Stimulated activated CD4-positive, alpha-beta T cell treated with anti-CD3 and anti-CD28 coated beads, Interleukin-2, amount 100 ng/mL, for 4 hours (primary cell): Measurements from ENCODE around the gene TRANK1.
A peak's percentile ranks its signal among the peaks of the same experiment; 100 is the strongest.
"Not testable (repeated sequence)": the region's sequence is repeated elsewhere in the genome, so short reads cannot be mapped to it uniquely, and the experiment has no call there.

Source experiments
- DNase-seq: peaks from one replicate; pipeline ENCODE4 v3.0.0-alpha.2; 2020; ENCODE audit warnings: low read depth

TRANK1 gene

DNA sequence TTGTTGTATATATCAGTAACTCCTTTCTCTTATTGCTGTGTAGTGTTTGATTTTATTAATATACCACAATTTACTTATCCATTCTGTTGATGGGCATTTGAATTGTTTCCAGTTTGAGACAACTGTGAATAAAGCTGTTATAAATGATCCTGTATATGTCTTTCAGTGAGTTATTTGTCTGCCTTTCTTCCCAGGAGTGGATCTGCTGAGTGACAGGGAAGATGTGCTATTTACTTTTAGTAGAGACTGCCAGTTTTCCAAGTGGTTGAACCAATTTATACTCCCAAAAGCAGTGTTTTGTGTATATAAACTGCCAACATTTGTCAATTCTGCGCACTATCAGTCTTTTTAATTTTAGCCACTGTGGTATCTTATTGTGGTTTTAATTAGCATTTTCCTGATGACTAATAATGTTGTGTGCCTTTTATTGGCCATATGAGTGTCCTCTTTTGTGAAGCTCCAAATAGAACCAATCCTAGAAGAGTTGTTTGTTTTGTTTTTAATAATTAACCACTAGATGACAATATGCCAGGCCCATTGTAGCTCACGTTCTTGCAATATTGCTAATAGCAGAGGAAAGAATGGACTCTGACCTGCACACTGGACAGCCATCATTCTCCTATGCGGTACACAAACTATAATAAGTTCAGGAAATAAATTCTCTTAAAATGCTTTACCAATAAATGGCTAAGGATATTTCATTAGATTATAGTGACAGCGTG is 25.3 kb downstream of the TRANK1 start:
- DNase-seq: no peak

DNA sequence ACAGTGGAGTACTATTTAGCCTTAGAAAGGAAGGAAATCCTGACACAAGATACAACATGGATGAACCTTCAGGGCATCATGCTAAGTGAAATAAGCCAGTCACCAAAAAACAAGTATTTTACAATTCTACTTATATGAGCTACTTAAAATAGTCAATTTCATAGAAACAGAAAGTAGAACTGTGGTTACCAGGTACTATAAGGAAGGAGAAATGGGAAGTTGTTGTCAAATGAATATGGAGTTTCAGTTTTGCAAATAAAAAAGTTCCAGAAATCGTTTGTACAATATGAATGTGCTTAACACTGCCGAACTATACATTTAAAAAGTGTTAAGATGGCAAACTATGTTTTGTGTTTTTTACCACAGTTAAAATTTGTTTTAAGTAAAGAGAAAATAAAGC is 26.8 kb downstream of the TRANK1 start:
- no peak for DNase-seq

- peak; percentile 22 for DNase-seq
Observed at GRCh38 chr3:36911990-36912804, 32.7 kb downstream of the TRANK1 start.

DNA sequence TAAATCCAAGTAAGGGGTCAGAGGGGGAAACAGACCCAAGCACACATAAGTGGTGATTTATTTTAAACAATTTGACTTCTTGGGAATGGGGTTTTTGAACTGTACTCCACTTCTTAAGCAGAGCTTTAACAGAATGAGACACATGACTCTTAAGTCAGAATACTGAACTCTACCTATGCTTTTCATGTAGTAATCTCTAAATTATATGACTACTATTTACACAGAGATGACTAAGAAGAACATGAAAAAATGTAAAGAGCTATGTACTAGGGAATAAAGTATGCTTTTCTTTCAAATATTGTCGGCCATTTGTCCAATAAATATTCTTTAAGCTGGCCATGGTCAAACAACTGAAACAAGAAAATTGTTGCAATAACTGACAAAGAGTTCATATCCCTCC is 35.2 kb downstream of the TRANK1 start:
- DNase-seq: no peak

- no peak for DNase-seq
Observed at GRCh38 chr3:36909181-36909580, 35.7 kb downstream of the TRANK1 start.

GRCh38 chr3:36908647-36909180 is 36.1 kb downstream of the TRANK1 start:
- DNase-seq: no peak

- peak; percentile 46 for DNase-seq
Observed at GRCh38 chr3:36907911-36908646, 36.8 kb downstream of the TRANK1 start.

- no peak for DNase-seq
Observed at GRCh38 chr3:36906504-36907149, 38.2 kb downstream of the TRANK1 start.

GRCh38 chr3:36905545-36905944 is 39.3 kb downstream of the TRANK1 start:
- no peak for DNase-seq

DNA sequence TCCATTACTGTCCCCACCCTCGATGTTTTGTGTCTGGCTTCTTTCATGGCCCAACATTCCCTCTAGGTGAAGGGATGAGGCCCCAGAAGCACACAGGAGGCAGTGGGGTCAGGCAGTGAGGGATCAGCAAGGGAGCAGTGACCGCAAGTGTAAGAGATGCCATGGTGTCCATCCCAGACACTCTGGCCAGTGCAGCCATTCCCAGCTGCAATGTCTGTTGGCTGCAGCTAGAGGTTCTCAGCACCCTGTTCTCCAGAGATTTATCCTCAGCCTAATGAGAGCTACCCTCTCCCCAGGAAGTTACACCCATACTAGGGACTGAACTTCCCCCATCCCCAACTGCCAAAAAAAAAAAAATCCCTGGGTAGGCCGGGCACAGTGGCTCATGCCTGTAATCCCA is 40.2 kb downstream of the TRANK1 start:
- no peak for DNase-seq

DNA sequence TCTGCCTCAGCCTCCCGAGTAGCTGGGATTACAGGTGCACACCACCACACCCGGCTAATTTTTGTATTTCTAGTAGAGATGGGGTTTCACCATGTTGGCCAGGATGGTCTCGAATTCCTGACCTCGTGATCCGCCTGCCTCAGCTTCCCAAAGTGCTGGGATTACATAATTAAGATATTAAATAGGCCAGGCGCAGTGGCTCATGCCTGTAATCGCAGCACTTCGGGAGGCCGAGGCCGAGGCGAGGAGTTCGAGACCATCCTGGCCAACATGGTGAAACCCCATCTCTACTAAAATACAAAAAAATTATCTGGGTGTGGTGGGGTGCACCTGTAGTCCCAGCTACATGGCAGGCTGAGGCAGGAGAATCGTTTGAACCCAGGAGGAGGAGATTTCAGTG is 40.8 kb downstream of the TRANK1 start:
- not testable (repeated sequence) for DNase-seq

DNA sequence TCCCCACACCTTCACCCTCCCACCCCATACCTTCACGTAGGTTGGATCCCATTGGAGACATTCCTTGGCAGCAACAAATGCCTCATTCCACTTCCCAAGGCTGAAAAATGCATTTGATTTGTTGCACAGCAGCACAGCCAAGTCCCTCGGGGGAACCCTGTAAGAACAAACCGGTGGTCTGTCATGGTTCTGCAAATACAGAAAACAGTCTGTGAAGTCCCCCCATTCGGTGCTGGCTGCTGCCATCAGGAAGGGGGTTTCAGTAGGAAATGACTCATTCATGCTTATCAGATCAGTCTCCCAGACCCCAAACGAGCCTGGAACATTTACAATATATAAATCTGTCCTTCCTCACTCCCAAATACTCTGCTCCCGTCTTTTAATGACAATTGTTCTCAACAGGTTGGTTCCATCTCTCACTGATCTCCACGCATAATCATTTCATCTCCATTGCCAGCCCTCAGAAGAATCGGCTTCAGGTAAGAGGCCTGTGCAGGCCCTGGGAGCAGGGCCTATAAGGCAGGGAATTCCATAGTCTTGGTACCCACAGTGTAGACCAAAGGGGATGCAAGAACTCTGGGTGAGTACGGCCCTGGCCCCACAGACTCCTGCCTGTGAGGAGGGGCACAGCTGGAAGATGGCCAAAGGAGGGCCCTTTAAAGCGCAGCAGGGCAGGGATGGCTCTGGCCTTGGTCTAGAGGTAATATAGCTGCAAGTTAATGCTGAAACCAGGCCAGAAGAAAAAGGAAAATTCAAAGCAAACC is 41.6 kb downstream of the TRANK1 start:
- no peak for DNase-seq

DNA sequence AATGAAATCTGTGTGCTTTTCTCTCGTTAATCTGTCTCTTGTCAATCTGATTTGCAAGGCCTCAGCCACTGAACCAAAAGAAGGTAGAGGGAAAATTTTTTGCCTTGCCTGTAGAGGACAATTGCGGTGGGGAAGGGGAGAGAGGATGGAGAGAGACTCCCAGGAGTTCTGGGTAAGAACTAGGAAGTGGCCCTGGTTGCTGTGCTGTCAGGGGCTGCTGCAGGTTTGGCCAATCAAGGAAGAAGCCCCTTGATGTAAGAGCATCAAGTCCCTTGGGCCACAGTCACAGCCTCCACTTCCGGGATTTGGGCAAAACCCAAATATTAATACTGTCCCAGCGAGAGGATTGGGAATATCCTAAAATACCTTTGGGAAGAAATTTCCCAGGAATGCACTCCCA is 43.3 kb downstream of the TRANK1 start:
- DNase-seq: no peak

DNA sequence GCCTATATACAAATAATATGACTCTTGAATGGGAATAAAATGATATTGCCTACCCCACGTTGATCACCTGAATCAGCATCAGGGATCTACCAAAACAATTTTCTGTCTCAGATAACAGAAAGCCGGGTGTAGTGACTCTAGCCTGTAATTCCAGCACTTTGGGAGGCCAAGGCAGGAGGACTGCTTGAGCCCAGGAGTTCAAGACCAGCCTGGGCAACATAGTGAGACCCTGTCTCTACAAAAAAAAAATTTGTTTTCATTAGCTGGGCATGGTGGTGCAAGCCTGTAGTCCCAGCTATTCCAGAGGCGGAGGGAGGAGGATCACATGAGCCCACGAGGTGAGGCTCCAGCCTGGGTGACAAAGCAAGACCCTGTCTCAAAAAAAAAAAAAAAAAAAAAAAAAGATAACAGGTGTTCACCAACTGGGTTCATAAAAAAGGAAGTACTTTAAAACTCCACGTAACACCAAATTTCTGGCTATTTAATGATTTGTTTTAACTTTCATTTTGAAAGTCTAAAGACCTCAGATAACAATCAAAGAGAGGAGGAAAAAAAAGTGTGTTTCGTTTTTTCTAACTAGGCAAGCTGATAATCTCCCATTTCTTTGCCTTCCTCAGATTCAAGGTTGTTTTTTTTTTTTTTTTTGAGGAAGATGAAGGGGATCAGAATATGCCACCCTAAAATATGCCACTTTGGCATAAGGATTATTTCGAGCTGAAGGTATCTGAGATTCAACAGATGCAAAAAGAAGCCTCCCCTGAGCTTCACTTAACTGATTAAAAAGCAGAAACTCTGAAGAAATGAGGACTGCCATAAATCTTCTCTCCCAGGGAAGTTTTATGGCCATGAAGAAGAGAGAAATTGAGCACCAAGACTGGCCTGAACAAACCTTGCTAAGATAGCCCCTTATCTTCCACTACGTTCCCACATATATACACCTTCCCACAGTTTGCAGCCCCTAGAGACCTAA is 44.1 kb downstream of the TRANK1 start:
- DNase-seq: no peak

GRCh38 chr3:36895496-36896409 is 49.1 kb downstream of the TRANK1 start:
- no peak for DNase-seq

DNA sequence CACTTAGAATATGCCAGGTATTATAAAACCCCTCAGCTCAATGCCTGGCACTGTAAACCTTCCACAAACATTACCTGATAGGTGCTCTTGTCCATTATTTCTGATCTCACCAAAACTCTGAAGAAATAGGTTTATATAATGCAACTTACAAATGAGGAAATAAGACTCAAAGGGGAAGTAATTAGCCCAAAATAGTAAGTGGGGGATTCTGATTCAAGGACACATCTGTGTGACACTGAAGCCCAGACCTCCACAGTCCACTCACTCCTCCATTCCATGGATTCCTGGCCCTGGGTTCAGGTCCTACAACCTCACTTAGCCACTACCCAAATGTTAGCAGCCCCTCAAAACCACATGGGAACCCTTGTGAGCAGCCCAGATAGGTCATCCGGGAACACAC is 49.9 kb downstream of the TRANK1 start:
- no peak for DNase-seq

- no peak for DNase-seq
Observed at GRCh38 chr3:36893826-36894225, 51.0 kb downstream of the TRANK1 start.

GRCh38 chr3:36893137-36893557 is 51.7 kb downstream of the TRANK1 start:
- no peak for DNase-seq
